Effector memory CD4-positive, alpha-beta T cell (primary cell): ENCODE results near the gene CCDC40.

Experiments used
- DNase-seq, 3 donors: peaks; one replicate each; pipeline ENCODE4 v3.0.0-alpha.2; 2020
- H3K27ac ChIP-seq: 2 replicates; pipeline ENCODE4 v1.7.0; 2013; ENCODE audit warnings: mild to moderate bottlenecking, low read length, moderate library complexity; ENCODE audit not compliant: insufficient read depth, poor library complexity, severe bottlenecking
- H3K27me3 ChIP-seq: replicated peaks from 2 replicates; pipeline ENCODE4 v1.7.0; 2013; ENCODE audit warnings: mild to moderate bottlenecking, low read length; ENCODE audit not compliant: insufficient read depth, control insufficient read depth, poor library complexity, severe bottlenecking
- H3K36me3 ChIP-seq: 2 replicates; pipeline ENCODE4 v1.7.0; 2013; ENCODE audit warnings: mild to moderate bottlenecking, low read length, moderate library complexity; ENCODE audit not compliant: control insufficient read depth, insufficient read depth
- H3K4me1 ChIP-seq: 2 replicates; pipeline ENCODE4 v1.7.0; 2013; ENCODE audit warnings: low read length, mild to moderate bottlenecking; ENCODE audit not compliant: control insufficient read depth, insufficient read depth, poor library complexity, severe bottlenecking
- H3K4me3 ChIP-seq: 2 replicates; pipeline ENCODE4 v1.7.0; 2013; ENCODE audit warnings: low read length, low read depth, mild to moderate bottlenecking; ENCODE audit not compliant: insufficient read depth, poor library complexity, severe bottlenecking
- H3K9me3 ChIP-seq: 2 replicates; pipeline ENCODE4 v1.7.0; 2013; ENCODE audit warnings: mild to moderate bottlenecking, low read length, moderate library complexity; ENCODE audit not compliant: control insufficient read depth

CCDC40 gene

GRCh38 chr17:80138856-80139426 lies 102.5 kb downstream of the CCDC40 start:
- DNase-seq, result no peak
- H3K36me3 ChIP-seq, result peaks cover 87% of the 10 kb centered on the region

DNA sequence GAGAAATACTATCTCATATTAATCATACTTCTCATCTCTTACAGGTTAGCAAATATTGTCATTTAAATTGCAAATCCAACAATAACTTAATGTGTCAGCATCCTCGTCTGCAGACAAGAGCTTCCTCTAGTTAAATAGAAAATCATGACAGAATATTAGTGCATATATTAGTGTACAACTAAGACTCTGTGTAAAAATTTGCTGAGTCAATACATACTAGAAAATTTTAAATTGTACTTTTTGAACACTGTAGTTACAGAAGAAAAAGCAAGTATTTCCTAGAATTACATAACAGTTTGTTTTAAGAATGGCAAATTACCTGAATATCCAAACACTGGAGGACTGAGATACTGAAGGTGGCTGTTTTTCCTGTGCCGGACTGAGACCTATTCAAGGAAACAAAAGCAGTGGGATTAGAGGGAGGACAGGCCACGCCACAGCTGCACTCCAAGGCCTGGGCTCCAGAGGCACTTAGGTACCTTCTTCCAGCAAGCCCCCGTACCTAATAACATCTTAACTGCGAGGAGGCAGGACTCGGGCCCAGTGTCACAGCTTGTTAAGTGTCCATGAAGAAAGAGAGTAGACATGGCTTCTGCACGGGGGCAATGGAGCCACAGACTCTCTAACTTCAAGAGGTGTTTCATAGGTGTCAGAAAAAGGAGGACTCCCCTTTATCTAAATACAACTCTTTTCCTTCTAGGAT lies 105.2 kb downstream of the CCDC40 start:
- Histone ChIP-seq H3K27me3 (no peaks in the 10 kb centered on the region), H3K4me3 (no peak overlapping the region), H3K9me3 (no peaks in the 10 kb centered on the region), H3K27ac (no peak overlapping the region), H3K4me1 (peaks cover 14% of the 10 kb centered on the region), H3K36me3 (peaks cover 65% of the 10 kb centered on the region)
- no peak for DNase-seq

More at GRCh38 chr17:80138856-80139426, 102.5 kb downstream of the CCDC40 start:
- H3K9me3 ChIP-seq, result no peaks in the 10 kb centered on the region
- H3K27ac ChIP-seq, result no peak overlapping the region
- no peak overlapping the region for H3K4me3 ChIP-seq
- H3K27me3 ChIP-seq, result no peaks in the 10 kb centered on the region
- H3K4me1 ChIP-seq, result no peaks in the 10 kb centered on the region

DNA sequence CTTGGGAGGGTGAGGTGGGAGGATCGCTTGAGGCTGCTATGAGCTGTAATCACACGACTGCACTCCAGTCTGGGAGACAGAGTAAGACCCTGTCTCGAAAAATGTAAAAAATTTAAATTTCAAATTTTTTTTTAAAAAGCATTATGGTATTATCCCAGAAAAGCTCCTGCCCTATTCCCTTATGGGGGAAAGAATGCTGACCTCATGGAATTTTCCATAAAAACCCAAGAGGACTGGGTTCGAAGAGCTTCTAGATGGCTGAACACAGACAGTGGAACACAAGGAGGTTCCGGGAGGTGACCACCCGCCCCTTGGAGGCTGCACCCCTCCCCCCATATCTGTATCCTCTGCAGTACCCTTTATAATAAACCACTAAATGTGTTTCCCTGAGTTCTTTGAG lies 106.5 kb downstream of the CCDC40 start:
- Histone ChIP-seq H3K27me3 (no peaks in the 10 kb centered on the region), H3K27ac (no peak overlapping the region), H3K36me3 (peaks cover 52% of the 10 kb centered on the region), H3K4me3 (no peak overlapping the region), H3K4me1 (peaks cover 17% of the 10 kb centered on the region), H3K9me3 (no peaks in the 10 kb centered on the region)
- no peak for DNase-seq

DNA sequence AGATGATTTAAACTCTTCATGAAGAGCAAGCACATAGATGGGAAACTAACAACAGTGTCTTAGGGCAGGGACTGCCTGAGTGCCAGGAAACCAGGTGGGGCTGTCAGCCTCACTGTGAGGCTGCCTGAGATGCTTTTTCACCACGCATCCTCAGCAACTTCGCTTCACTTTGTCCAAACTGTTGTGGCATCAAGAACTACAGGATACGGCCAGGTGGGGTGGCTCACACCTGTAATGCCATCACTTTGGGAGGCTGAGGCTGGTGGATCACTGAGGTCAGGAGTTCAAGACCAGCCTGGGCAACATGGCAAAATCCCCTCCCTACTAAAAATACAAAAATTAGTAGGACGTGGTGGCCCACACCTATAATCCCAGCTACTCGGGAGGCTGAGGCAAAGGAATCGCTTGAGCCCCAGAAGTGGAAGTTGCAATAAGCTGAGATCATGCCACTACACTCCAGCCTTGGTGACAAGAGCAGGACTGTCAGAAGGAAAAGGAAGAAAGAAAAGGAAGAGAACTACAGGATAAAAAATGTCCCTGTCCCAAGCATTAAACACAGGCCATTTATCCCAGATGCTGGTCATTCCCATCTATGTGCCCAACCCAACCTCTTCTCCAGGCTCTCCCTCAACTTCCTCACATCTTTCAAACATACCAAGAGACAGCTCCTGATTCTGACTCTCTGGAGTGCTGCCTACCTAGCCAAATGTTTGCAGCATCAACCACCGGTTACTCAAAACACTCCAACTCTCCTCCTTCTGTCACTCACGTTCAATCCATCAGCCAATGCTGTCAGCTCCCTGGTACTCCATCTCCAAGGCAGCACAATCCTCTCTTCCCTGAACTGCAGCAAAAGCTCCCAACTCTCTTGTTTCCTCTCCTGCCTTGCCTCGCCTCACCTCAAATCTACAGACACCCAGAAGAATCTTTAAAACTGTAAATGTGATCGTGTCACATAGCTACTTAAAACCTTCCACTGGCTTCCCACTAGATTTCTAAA lies 108.9 kb downstream of the CCDC40 start:
- no peak for DNase-seq
- H3K4me3 ChIP-seq, result peak overlapping the region; percentile 82
- H3K36me3 ChIP-seq, result peaks cover 29% of the 10 kb centered on the region
- H3K27me3 ChIP-seq, result no peaks in the 10 kb centered on the region
- no peaks in the 10 kb centered on the region for H3K9me3 ChIP-seq
- H3K27ac ChIP-seq, result peak overlapping the region; percentile 91
- H3K4me1 ChIP-seq, result peaks cover 22% of the 10 kb centered on the region

DNA sequence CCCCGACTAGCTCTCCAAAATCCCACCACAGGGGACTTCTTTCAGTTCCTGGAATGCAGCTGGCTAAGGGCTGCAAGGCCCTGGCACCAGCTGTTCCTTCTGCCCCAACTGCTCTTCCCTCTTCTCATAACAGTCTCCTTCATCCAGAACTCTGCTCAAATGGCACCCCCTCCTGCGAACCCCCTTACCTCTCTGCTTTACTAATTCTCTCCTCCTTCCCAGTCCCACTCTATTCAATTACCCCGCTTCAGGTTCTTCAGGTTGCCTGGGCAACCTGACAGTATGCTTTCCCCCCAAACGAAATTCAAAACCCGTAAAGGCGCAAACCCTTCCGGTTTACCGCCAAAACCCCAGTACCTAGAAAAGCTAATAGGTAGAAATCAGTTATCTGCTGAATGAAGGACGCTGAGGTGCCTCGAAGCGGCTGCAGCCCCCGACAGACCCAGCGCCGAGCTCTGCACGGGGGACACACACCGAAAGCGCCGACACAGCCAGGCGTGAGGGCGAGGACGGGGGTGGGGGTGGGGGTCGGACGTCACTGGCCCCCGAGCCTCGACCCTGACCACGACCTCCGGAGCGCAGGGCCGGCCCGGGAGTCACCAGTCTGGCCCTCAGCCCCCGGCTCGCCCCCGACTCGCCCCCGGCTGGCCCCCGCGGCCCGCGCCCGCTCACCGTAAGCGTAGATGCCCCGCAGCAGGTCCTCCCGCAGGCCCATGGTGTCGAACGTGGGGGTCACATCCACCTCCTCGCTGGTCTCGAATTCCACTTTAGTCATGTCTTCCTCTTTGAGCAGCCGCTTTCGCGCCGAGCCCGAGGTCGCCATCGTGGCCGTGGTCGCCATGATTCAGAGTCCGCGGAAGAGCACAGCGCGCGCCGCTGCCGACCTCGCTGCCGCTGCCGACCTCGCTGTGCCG lies 109.9 kb downstream of the CCDC40 start:
- DNase-seq, result peak in 1 of 3 donors; percentile 1
- H3K36me3 ChIP-seq, result peaks cover 23% of the 10 kb centered on the region

GRCh38 chr17:80147035-80147822 lies 110.8 kb downstream of the CCDC40 start, which contains the start of gene EIF4A3:
TSS of gene EIF4A3 (minus strand) at chr17:80147128. CDS start at chr17:80146961, 167 bp downstream.
- peak; percentile 94 to 98 (median 96) for DNase-seq
- Histone ChIP-seq H3K27me3 (no peaks in the 10 kb centered on the region), H3K36me3 (peaks cover 15% of the 10 kb centered on the region), H3K4me3 (peak within 1 kb of the TSS; percentile 82), H3K9me3 (no peaks in the 10 kb centered on the region), H3K4me1 (peaks cover 24% of the 10 kb centered on the region), H3K27ac (peak within 1 kb of the TSS; percentile 91)

More for the DNA sequence above, 109.9 kb downstream of the CCDC40 start:
- Histone ChIP-seq H3K4me3 (peak overlapping the region; percentile 82), H3K9me3 (no peaks in the 10 kb centered on the region), H3K27ac (peak overlapping the region; percentile 91), H3K27me3 (no peaks in the 10 kb centered on the region), H3K4me1 (peaks cover 22% of the 10 kb centered on the region)
